A549 treated with DMSO at 1 μM for 4 hours (cell line): ENCODE results near the gene MARK2. TPM values are rescaled to one million over a fixed set of nuclear protein-coding genes. Genes with fewer than 3 reads are reported as not detected.

ENCODE experiments used
- total RNA-seq: library from RNA; stranded (reverse); fragments of 200-300 nt; extraction: Qiagen RNA extraction; gene quantifications from 5 replicates; pipeline ENCODE4 v1.2.3, GENCODE V29; 2022; ENCODE audit warnings: low read depth

The MARK2 gene
- 22.4 to 27.4 TPM (median 26.6 TPM) in 5 replicates for total RNA-seq

DNA sequence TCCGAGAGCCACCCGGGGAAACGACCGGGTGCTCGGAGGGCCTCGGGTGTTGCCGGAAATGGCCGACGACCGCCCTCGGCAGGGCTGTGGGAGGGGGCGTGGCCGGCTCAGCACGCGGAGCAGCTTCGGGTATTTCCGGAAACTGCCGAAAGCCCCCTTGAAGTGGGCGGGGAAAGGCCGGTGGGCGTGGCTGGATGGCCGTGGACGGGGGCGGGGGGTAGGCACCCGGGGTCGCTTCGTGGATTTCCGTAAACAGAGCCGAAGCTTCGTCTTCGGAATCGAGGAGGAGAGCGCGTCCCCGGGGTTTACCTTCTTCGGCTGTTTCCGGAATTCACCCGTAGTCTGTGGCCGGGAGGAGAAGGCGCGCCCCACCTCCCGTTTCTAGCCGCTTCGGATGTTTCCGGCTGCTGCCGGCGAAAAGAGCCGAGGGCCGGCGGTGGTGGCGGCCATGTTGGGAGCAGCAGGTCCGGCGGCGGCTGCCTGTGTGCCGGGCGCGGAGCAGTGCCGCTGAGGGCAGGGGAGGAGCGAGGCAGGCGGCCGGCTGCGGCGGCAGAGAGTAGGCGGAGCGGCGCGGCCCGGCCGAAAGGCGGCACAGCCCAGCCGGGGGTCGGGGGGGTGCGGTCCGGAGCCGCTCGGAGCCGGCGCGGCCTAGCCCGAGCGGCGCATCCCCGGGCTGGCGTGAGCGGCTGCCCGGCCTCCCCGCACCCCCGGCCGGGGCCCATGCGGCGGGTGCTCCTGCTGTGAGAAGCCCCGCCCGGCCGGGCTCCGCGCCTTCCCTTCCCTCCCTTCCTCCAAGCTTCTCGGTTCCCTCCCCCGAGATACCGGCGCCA is at the start of gene MARK2:
MARK2 (plus strand) TSS at position 433 of the 830 bp plus-strand sequence; CDS start at position 830, 397 bp downstream.

GRCh38 chr11:63813035-63813562 is 25.8 kb upstream of the MARK2 start, which contains the start of gene SPINDOC:
Gene SPINDOC (plus strand): TSS chr11:63813456. CDS start chr11:63813687, 231 bp downstream.

GRCh38 chr11:63916837-63917691 is 78.2 kb downstream of the MARK2 start, which contains the start of gene RCOR2:
Gene RCOR2 (minus strand): TSS chr11:63917164. CDS start chr11:63916456, 708 bp downstream.

GRCh38 chr11:63938479-63939396 is 99.8 kb downstream of the MARK2 start, which contains the start of gene NAA40:
Gene NAA40 (plus strand): TSS chr11:63939002. CDS start chr11:63939097, 95 bp downstream.

Other genes with a start within 250 kb of the MARK2 start
- gene PLAAT3, start 224.7 kb upstream of the MARK2 start, total RNA-seq = 40.3 to 57.1 TPM (median 49.3 TPM) in 5 replicates
- 30.5 to 39.8 TPM (median 36.5 TPM) in 5 replicates for gene ATL3, start 167.7 kb upstream of the MARK2 start, total RNA-seq
- gene RTN3, start 157.6 kb upstream of the MARK2 start, total RNA-seq = 101 to 116 TPM (median 105 TPM) in 5 replicates
- 5.6 to 7.1 TPM (median 6.3 TPM) in 5 replicates for gene ZFTA, start 70.3 kb upstream of the MARK2 start, total RNA-seq
- gene SPINDOC, start 25.7 kb upstream of the MARK2 start, total RNA-seq = 37.9 to 55.3 TPM (median 54.7 TPM) in 5 replicates
- gene RCOR2, start 78.1 kb downstream of the MARK2 start, total RNA-seq = 0.96 to 1.3 TPM (median 1.00 TPM) in 5 replicates
- gene NAA40, start 99.9 kb downstream of the MARK2 start, total RNA-seq = 13.5 to 20.0 TPM (median 17.0 TPM) in 5 replicates
- gene COX8A, start 135.5 kb downstream of the MARK2 start, total RNA-seq = 754 to 1,077 TPM (median 943 TPM) in 5 replicates
- gene OTUB1, start 147.3 kb downstream of the MARK2 start, total RNA-seq = 109 to 130 TPM (median 119 TPM) in 5 replicates
- 0.07 to 0.08 TPM (median 0.08 TPM) in 4 of 5 replicates, not detected in the other for gene FLRT1, start 196.8 kb downstream of the MARK2 start, total RNA-seq